Urothelium cell line (cell line): ENCODE measurements around the gene MYL11.
"Not testable (repeated sequence)": the region's sequence is repeated elsewhere in the genome, so short reads cannot be mapped to it uniquely, and the experiment has no call there.

Experiments
- DNase-seq: peaks from one replicate; pipeline ENCODE4 v3.0.0; 2011; ENCODE audit warnings: low spot score, mixed read lengths
- FAIRE-seq: peaks from 2 replicates; lab custom pipeline; 2011; peaks lifted over from hg19 to GRCh38; lab: Jason Lieb, UNC

MYL11 gene

DNA sequence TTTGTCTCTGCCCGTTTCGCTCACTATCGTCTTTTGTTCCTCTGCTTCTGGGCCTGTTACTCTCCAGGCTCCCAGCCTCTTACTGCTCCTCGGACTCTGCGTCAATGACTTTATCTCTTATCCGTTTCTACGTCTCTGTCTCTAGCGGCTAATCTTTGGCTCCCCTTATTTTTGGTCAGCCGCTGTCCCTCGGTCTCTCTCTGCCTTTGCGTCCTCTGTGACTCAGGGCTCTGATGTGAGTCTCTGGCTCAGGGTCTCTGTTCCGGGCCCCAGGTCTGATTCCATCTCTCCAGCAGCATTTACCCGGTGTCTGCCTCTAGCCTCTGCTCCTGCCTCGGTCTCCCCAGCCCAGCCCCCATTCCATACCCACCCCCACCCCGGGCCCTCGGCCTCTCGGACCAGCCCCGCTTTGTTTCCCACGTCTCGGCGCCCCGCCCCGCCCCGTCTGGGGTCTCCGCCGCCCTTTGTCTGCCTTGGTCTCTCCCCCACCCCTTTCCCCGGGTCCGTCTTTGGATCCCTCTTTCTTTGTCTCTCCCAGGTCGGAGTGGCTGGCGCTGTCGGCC lies 20.1 kb downstream of the MYL11 start:
- DNase-seq (peak; percentile 21), FAIRE-seq (no peak)

DNA sequence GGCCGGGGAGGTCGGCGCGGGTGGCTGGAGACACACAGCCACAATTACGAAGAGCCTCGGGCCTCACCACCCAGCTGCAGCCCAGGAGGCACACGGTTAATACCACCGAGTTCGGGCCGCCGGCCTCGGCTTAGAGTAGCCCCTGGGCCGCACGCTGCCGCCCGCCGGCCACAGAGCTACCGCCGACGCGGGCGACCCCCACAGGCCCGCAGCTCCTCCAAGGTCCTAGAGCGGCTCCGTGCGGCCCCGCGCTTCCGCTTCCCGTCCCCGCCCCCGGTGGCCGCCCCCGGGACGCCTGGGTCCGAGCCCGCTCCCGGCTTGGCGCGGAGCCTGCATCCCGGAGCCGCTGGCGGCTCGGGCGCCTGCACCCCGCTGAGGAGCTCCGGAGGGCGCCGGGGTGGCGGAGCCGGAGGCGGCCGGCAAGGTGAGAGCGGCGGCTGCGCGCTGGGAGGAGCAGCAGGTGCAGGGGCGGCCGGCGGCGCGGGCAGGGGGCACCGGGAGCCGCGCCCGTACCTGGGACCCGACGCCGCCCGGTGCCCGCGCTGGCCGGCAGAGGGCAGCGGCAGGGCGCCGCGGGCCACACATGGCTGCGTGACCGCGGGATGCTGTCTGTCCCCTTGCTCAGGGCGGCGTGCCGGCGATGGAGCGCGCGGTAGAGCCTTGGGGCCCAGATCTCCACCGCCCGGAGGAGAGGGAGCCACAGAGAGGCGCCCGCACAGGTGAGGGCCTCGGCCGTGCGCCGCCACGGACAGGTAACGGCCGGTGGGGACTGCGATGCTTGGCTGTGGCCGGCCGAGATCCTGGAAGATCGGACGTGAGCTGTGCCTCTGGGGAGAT lies 20.8 kb downstream of the MYL11 start, which contains the start of gene ZNF48:
Gene ZNF48 (plus strand): TSS at position 266 of the 837 bp plus-strand sequence. CDS start 375 bp downstream, at position 641.
- DNase-seq: peak; percentile 78
- FAIRE-seq: no peak

- DNase-seq (no peak), FAIRE-seq (no peak)
These were observed 21.5 kb downstream of the MYL11 start for GRCh38 chr16:30395992-30396585.

GRCh38 chr16:30396627-30397026 lies 22.0 kb downstream of the MYL11 start:
- not testable (repeated sequence) for DNase-seq, FAIRE-seq

- no peak for FAIRE-seq
- DNase-seq: no peak
These were observed 22.5 kb downstream of the MYL11 start for GRCh38 chr16:30397056-30397455.

GRCh38 chr16:30397776-30398660 lies 23.4 kb downstream of the MYL11 start:
- FAIRE-seq: no peak

GRCh38 chr16:30398661-30399434 lies 24.2 kb downstream of the MYL11 start:
- DNase-seq (no peak), FAIRE-seq (no peak)

More at GRCh38 chr16:30397776-30398660, 23.4 kb downstream of the MYL11 start:
- DNase-seq: no peak

DNA sequence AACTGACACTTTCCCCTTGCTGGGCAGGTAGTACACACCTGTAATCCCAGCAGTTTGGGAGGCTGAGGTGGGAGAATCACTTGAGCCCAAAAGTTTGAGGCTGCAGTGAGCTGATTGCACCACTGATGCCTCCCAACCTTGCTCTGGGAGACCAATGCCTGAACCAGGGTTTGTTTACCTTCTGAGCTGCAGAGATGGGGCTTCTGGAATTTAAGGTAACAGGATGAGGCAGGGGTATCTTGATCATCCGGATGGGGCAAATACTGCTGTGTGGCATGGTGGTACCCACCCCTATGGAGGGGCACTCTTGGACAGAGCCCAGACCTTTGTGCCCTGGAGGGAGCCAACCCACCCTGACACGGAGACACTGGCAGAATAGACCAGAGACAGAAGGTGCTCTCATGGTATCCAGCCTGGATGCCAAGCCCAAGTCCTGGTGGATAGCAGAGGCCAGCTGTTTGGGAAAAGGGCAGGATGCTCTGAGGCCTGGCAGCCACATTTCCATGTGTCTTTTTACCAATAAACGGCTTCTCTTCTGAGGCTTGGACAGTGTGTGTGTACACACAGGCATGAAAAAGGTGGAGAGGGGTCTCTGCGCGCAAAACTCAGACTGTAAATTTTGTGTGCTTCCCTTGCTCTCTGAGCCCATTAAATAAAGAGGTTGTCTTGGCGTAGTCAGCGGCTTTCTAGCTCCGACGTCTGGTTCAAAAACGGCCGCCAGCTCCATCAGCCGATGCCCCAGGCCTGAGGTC lies 25.0 kb downstream of the MYL11 start:
- no peak for FAIRE-seq
- no peak for DNase-seq

DNA sequence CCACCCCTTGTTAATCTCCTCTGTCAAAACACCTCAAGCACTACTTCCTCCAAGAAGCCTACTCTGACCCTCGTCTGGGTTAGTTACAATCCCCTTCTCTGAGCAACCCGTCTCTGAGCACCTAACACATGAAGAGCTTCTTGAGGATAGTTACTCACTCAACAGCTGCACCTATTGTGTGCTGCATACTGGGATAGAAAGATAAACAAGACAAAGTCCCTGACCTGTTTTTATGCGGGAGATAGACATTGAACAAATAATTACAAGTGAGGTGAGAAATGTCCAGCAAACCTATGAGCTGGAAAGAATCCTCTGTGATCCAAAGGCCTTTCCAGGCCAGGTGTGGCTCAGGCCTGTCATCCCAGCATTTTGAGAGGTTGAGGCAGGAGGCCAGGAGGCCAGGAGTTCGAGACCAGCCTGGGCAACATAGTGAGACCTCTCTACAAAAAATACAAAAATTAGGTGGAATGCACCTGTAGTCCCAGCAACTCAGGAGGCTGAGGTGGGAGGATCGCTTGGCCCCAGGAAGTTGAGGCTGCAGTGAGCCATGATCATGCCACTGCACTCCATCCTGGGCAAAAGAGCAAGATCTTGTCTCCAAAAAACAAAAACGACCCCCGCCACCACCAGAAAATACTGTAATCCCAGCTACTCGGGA lies 27.3 kb downstream of the MYL11 start:
- no peak for FAIRE-seq
- no peak for DNase-seq

DNA sequence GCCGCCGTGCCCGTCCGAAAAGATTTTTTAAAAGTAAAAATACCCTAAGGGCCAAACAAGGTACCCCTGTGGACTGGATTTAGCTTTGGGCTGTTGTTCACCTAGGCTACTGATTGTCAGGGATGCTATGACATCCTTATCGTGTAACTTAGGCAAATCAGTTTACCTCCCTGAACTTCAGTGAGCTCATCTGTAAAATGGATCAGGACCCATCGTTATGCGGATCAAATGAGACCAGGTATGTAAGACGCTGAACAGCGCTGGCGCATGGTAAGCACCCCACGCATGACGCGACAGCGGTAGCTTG lies 32.1 kb downstream of the MYL11 start:
- no peak for DNase-seq

GRCh38 chr16:30407102-30407803 lies 32.7 kb downstream of the MYL11 start, which contains the start of gene ZNF771:
TSS of gene ZNF771 (plus strand) at chr16:30407606. CDS start at chr16:30408054, 448 bp downstream.
- FAIRE-seq (no peak), DNase-seq (peak; percentile 89)

More for the DNA sequence above, 32.1 kb downstream of the MYL11 start:
- FAIRE-seq: no peak

- FAIRE-seq: no peak
- peak; percentile 60 for DNase-seq
These were observed 33.4 kb downstream of the MYL11 start for GRCh38 chr16:30407804-30408534.

GRCh38 chr16:30409125-30410060 lies 34.8 kb downstream of the MYL11 start:
- DNase-seq (peak; percentile 81), FAIRE-seq (no peak)

- FAIRE-seq: no peak
- no peak for DNase-seq
These were observed 38.7 kb downstream of the MYL11 start for GRCh38 chr16:30413112-30413806.

- no peak for FAIRE-seq
These were observed 39.6 kb downstream of the MYL11 start for GRCh38 chr16:30414159-30414558.

GRCh38 chr16:30416047-30416603 lies 41.5 kb downstream of the MYL11 start:
- DNase-seq (no peak), FAIRE-seq (no peak)

More at GRCh38 chr16:30414159-30414558, 39.6 kb downstream of the MYL11 start:
- no peak for DNase-seq
